ENCODE results near the gene UXS1. TPM values are rescaled to one million over a fixed set of nuclear protein-coding genes. Genes with fewer than 3 reads are reported as not detected.

Gene UXS1
- polyA plus RNA-seq, 1 donor: 30.0 TPM

- no peak for DNase-seq
Measured at GRCh38 chr2:106073678-106074406, 120.3 kb downstream of the UXS1 start.

DNA sequence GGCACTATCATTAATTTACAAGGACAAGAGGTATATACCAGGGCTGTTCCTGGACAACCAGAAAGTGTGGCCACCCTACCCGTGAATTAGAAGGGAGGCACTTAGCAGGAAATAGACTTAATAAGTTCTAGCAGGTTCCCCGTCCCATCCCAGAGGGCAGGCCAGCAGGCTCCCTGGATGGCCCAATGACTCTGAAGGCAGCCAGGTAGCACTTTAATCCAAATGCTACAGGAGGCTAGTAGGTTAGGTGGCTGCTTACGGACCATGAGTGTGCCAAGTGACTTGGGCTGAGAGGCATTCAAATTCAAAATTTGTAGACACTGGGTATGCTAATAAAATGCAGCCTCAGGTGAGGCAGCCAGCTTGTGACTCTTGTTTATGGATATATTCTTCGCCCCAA lies 123.9 kb downstream of the UXS1 start:
- no peak for DNase-seq

- DNase-seq: no peak
Measured at GRCh38 chr2:106068451-106068850, 125.7 kb downstream of the UXS1 start.

DNA sequence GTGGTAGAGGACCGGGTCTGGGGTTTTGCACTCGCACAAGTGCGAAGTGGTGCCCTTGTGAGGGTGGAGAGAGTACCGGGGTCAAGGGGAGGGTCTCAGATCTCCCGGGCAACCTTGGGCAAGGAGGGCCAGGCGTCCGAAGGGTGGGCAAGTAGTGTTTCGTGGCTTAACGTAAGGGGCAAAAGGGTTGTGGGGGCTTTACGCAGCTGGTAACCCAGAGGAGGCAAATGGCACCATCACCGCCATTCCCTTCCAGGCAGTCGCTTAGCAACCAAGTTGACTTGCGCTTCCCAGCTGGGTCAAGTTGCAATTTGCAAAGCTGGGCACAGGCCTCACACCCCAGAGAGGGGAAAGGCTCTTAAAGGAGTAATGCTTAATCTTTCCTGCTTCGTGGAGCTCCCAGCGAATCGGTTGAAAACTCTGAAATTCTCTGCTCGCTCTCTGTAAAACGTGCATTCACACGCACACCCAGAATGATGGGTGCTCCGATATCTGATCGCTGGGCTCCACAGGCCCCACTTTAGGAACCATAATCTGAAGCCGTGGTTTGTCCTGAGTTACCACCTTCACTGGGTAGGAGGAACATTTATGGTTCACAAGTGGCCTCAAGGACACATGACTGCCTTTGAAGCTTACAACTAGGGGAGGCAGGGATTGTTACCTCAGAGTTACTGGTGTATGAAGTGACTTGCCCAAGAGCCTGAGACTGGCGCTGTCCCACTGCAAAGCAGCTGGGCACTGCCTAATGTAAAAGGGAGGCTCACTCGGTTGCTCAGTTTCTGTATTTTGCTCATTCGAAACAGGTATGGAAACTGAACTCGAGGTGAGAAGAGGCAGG lies 127.9 kb downstream of the UXS1 start:
- no peak for DNase-seq

DNA sequence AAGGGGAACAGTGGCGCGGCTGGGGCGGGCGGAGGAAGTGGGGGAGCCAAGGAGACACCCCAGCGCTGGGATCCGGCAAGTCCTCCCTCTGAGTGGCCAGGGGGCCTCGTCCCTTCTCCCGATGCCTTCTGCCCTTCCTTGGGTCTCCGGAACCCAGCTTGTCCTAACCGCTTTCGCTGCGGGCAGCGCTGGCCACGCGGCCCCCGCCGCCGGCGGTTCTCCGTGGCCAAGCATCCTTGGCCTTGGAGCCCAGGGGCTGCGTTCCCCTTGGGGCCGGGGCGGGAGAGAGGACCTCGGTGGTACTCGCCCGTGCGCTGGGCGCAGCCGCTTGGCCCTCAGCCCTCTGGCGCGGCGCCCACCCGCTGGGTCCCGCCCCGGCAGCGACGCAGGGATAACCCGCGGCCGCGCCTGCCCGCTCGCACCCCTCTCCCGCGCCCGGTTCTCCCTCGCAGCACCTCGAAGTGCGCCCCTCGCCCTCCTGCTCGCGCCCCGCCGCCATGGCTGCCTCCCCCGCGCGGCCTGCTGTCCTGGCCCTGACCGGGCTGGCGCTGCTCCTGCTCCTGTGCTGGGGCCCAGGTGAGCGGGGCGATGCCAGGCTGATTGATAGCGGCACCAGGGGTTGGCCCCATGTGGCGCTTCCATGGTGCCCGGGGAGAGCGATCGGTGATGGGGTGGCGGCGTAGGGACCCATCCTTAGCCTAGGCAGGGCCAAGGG lies 128.7 kb downstream of the UXS1 start:
- no peak for DNase-seq

DNA sequence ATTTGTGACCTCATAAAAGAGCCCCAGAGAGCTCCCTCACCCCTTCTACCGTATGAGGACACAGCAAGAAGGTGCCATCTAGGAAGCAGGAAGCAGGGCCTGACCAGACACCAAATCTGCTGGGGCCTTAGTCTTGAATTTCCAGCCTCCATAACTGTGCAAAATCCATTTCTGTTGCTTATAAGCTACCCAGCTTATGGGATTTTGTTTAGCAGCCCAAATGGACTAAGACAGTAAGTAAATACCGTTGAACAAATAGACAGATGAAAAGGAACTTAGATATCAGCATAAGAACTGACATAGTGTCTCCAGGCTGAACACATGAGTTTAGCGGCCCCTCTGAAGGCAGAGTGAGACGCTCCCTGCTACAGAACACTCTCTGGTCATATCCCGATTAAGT lies 130.9 kb downstream of the UXS1 start:
- DNase-seq: no peak

- DNase-seq: no peak
Measured at GRCh38 chr2:106062627-106063026, 131.5 kb downstream of the UXS1 start.

GRCh38 chr2:106061611-106062349 lies 132.3 kb downstream of the UXS1 start:
- peak; percentile 60 for DNase-seq

GRCh38 chr2:106059416-106060065 lies 134.6 kb downstream of the UXS1 start:
- no peak for DNase-seq

DNA sequence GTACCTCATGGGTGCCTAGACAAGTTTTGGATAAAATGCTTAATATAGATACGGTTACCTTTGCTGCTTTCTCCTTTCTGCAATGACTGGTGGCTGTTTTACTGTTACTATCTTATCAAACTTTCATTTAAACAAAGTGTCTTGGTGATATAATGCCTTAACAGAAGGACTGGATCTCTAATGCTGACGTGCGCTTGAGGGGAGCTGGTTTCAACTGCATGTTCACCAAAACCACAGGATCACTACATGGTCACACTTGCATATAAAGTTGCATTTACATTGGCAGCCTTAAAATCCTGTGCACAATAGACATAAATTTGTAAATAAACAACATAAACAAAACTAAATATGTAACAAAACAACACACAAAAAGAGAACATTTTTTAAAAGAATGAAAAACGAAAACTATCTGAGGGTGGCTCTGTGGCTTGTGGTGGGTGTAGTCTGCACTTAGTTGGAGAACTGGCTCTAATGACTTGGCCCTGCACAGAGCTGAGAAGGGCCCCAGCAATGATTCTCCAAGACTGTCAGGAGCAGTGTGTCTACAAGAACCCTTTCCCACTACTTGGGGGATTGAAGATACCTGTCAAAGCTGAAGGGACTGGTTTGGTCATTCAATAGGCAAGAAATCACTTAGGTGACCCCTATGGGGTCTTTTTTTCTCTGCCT lies 135.5 kb downstream of the UXS1 start:
- no peak for DNase-seq

GRCh38 chr2:106057206-106057605 lies 136.9 kb downstream of the UXS1 start:
- DNase-seq: no peak

DNA sequence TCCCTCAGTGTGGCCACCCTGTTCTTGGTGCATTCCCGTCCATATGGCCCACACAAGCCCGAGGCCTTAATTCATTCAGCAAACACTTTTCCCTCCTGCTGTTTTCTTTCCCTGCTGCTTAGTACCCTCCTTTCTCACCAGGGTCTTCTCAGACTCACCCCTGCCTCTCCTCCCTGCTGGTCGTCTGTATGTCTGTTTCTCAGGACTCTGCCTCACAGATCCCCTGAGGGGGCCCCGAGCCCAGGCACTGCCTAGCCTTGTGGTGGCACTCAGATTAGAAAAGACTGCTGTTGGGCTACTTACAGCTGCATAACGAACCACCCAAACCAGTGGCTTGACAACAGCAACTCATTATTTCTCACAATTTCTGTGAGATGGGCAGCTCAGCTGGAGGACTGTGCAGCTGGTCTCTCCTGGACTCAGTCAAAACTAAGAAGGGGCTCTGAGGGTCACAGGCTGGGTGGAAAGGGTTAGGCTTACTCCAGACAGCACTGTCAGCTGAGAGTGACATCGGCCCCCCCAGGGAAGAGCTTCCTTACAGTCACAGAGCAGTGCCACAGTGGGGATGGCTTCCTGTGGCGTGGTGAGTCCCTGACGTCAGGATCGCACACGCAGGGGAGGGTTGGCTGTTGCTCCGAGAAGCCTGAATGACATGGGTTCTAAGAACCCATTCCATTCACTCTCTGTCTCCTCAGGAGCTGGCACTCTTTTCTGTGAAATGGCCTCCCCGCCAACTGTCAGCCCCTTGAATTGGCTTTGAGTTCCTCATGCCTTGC lies 139.0 kb downstream of the UXS1 start:
- no peak for DNase-seq

DNA sequence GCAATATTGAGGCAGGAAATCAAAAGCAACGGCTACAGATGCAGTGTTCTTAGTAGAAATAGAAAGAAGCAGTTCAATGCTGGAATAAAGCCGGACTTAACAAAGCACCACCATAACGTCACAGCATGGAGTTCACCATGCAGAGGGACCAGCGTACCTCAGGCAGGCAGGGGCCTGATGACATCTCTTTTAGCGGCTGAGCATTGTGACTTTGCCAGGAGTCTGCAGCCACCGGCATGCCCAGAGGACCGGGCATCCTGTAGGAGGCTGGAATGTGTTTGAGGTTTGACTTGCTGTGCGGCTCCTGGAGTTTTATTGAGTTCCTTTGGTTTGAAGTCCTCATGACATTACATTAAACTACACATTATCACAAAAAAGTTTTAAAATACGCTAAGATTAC lies 139.8 kb downstream of the UXS1 start:
- no peak for DNase-seq

DNA sequence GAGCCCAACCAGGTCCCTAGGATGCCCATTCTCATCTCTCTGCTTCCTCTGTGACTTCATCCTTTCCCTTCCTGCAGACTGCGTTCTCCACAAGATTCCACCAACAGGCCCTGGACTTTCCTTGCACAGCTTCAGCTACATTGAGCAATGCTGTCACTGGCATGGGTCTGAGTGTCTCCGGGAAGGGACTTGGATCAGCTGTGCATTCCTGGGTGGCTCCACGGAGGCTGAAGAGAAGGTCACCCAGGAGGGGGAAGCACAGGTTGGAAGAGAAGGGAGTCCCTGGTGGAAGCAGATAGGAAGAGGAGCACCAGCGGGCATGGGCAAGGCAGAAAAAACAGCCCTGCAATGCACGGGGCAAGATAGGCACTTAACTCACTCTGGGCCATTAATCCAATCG lies 140.5 kb downstream of the UXS1 start:
- DNase-seq: no peak

DNA sequence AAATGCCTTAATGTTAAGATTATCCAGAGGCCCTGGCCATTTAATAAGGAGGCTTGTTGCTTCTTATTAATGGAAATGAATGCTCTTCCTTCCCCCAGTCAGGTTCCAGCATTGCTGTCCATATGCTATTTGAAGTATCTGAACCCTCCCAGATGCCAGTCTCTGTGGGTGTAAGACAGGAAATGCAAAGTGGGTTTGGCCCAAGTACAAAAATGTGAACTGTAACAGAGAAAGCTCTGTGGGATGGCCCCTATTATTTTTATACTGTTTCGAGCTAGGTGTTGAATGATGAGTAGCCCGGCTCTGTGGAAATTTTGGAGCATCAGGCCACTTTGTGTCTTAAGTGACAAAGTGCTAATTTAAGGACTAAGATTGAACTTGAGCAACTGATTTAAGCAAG lies 141.0 kb downstream of the UXS1 start:
- no peak for DNase-seq

DNA sequence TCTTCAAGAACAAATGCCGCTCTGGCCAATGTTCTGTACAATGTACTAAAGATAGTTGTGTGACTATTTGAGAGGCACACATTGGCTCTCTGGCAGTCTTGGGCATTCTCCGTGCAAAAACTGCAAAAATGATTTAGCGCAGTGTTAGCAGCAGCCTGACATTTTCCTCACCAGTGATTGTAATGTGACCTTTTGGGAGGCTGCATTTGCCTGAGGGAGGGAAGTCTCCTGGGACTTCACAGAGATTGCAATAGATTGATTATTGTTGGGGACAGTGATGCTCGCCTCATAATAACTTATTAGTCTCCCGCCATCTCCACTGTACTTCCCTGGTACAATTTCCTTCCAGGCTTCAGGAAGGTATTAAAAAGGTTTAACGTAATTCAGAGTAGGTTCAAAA lies 149.2 kb downstream of the UXS1 start:
- no peak for DNase-seq

DNA sequence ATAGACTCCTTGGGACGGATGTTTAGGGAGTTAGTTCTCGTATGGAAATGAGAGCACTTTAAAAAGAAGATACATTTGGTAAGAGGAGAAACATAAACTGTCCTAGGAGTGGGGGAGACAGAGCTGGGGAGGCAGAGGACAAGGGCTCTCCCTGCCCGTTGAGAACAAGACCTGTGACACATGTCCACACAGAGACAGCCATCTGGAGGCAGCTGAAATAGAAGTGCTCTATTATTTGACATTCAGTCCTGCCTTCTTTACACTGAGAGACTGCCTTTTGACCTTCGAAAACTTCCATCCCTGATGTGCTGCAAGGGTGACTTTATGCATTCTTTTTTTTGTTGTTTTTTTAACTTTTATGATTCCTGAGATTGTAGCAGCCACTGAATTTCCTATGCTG lies 150.1 kb downstream of the UXS1 start:
- DNase-seq: no peak

All from hindlimb muscle (tissue), 1 donor.